Lung (tissue), 12 donors: Measurements from ENCODE around the gene NACC2. TPM values are rescaled to one million over a fixed set of nuclear protein-coding genes. Genes with fewer than 3 reads are reported as not detected.

Experiments used
- ATAC-seq: fragments of 200-7000 bp; cut with Tn5 transposase; one replicate; pipeline ENCODE4 v1.9.1; 2020; ENCODE audit warnings: moderate number of reproducible peaks; ENCODE audit not compliant: insufficient read depth, low FRiP score
- DNase-seq, 3 donors: peaks; one replicate each; pipeline ENCODE4 v3.0.0-alpha.2; 2013 to 2017
- H3K27ac ChIP-seq, 2 donors: one replicate each; pipeline ENCODE4 v1.5.1; 2013; ENCODE audit warnings: mild to moderate bottlenecking in 2 of 2, moderate library complexity in 2 of 2, control low read depth in 1 of 2, inconsistent platforms in 1 of 2, low read depth in 1 of 2, low read length in 1 of 2
- H3K27me3 ChIP-seq, 3 donors: one replicate each; pipeline ENCODE4 v1.5.1; 2013; ENCODE audit warnings: low read length in 2 of 3; ENCODE audit not compliant: control insufficient read depth in 3 of 3, insufficient read depth in 3 of 3
- H3K36me3 ChIP-seq, 4 donors: one replicate each; pipeline ENCODE4 v1.5.1; 2013; ENCODE audit warnings: low read length in 4 of 4, mild to moderate bottlenecking in 1 of 4, moderate library complexity in 1 of 4; ENCODE audit not compliant: control insufficient read depth in 4 of 4, insufficient read depth in 4 of 4
- H3K4me1 ChIP-seq, 5 donors: one replicate each; pipeline ENCODE4 v1.5.1; 2013; ENCODE audit warnings: low read length in 5 of 5, mild to moderate bottlenecking in 2 of 5, moderate library complexity in 1 of 5; ENCODE audit not compliant: control insufficient read depth in 5 of 5, insufficient read depth in 5 of 5
- H3K4me3 ChIP-seq: one replicate; pipeline ENCODE4 v1.5.1; 2013; ENCODE audit warnings: mild to moderate bottlenecking, control low read depth, moderate library complexity
- H3K9ac ChIP-seq, 2 donors: one replicate each; pipeline ENCODE4 v1.5.1; 2013; ENCODE audit warnings: low read length in 2 of 2, control low read depth in 1 of 2; ENCODE audit not compliant: insufficient read depth in 1 of 2
- H3K9me3 ChIP-seq, 4 donors: one replicate each; pipeline ENCODE4 v1.5.1; 2013; ENCODE audit warnings: low read length in 3 of 4, mild to moderate bottlenecking in 1 of 4, moderate library complexity in 1 of 4; ENCODE audit not compliant: control insufficient read depth in 4 of 4, insufficient read depth in 3 of 4
- CTCF ChIP-seq: IDR thresholded peaks from 2 replicates; pipeline ENCODE4 v1.5.1; 2012; ENCODE audit warnings: mild to moderate bottlenecking; ENCODE audit errors: control extremely low read depth, extremely low read depth
- WGBS, 2 donors: extraction: QIAGEN DNeasy Blood & Tissue Kit; methylation state at CpG; one replicate each; pipeline ENCODE4 v1.1.7; 2013; 5-methylcytosine and 5-hydroxymethylcytosine counted together
- polyA plus RNA-seq, 2 donors: library from polyadenylated mRNA; stranded (reverse); fragments of 200-250 nt; gene quantifications; one replicate each; pipeline ENCODE4 v1.2.1, GENCODE V29; 2013
- total RNA-seq, 2 donors: library from RNA; depleted of rRNA in 1 of 2; stranded (reverse); fragments of >200 nt in 1 of 2; gene quantifications; one replicate each; pipeline ENCODE4 v1.2.1, GENCODE V29; 2014 to 2021
- donor health status: control.
- donor health status: control.
- donor health status: Bipolar disorder and iron deficiency.
- donor health status: healthy.
- donor health status: DM: yes; HTN: yes; CAD: no.

Gene NACC2
- total and polyA plus RNA-seq, 4 donors = 5.9 to 32.7 (median 10.5) TPM

DNA sequence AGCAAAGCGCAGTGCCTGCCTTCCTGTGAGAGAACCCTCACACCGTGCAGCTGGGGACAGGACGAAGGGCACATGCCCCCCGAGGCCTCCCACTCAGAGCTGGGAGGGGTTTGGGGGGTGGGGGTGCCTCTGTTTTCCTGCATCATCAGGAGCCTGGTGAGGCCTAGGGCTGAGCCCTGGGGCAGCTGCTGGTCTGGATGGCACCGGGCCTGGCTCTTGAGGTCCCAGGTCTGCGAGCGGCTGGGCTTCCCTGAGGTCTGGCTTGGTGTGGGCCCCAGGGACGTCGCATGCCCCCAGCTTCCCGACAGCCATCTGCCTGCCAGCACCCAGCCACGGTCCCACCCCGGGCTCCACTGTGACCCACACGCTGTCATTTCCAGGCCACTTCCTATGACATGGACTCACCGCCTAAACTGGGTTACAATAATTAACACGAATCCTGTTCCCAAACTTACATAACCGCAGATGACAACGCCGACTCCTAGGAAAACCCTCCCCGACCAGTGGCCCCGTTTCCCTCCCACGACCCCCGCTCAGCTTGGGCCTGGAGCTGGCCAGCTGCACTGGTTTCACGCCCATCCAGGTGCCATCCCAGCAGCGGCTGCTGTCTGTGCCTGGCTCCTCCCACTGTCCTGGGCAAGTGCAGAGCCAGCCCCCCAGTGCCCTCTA lies 8.7 kb downstream of the NACC2 start:
- Histone ChIP-seq H3K9me3 (no peaks in the 10 kb centered on the region), H3K4me3 (no peak overlapping the region), H3K27ac (peak overlapping the region in 1 of 2 donors; percentile 51), H3K9ac (no peak overlapping the region), H3K27me3 (no peaks in the 10 kb centered on the region), H3K4me1 (peaks cover 0 to 24% (median 6%) of the 10 kb centered on the region in 5 donors), H3K36me3 (peaks cover 0 to 4% (median 0%) of the 10 kb centered on the region in 4 donors)
- TF ChIP-seq CTCF = no peak
- ATAC-seq (no peak), DNase-seq (no peak)
- WGBS, 2 donors = 58 to 61% methylated on average over 24 of the region's 24 CpGs

- Histone ChIP-seq H3K4me1 (peaks cover 0 to 26% (median 11%) of the 10 kb centered on the region in 5 donors), H3K9me3 (no peaks in the 10 kb centered on the region), H3K36me3 (peaks cover 0 to 4% (median 0%) of the 10 kb centered on the region in 4 donors), H3K9ac (no peak overlapping the region), H3K27me3 (no peaks in the 10 kb centered on the region), H3K4me3 (no peak overlapping the region), H3K27ac (peak overlapping the region in 1 of 2 donors; percentile 46)
- TF ChIP-seq CTCF = no peak
- ATAC-seq (peak; percentile 82), DNase-seq (peak in 1 of 3 donors; percentile 12)
- WGBS, 2 donors = 45 to 90% methylated on average over 16 of the region's 16 CpGs
Measured at GRCh38 chr9:136085815-136086212, 9.3 kb downstream of the NACC2 start.

GRCh38 chr9:136084063-136084944 lies 10.8 kb downstream of the NACC2 start:
- peaks cover 0 to 36% (median 12%) of the 10 kb centered on the region in 5 donors for H3K4me1 ChIP-seq
- no peak for ATAC-seq
- WGBS, 2 donors = 79 to 87% methylated on average over 33 of the region's 33 CpGs

More at GRCh38 chr9:136084063-136084944, 10.8 kb downstream of the NACC2 start:
- Histone ChIP-seq H3K4me3 (no peak overlapping the region), H3K9me3 (no peaks in the 10 kb centered on the region), H3K27ac (no peak overlapping the region), H3K9ac (no peak overlapping the region), H3K27me3 (no peaks in the 10 kb centered on the region), H3K36me3 (peaks cover 0 to 6% (median 0%) of the 10 kb centered on the region in 4 donors)
- peak in 1 of 3 donors; percentile 11 for DNase-seq
- TF ChIP-seq CTCF = no peak
